GM06990 (cell line): Measurements from ENCODE around the gene NDUFS1.

ENCODE experiments used
- DNase-seq: peaks from one replicate; pipeline ENCODE4 v3.0.0-alpha.2; 2011; ENCODE audit not compliant: insufficient read length; ENCODE audit errors: extremely low read depth
- H3K27me3 ChIP-seq: replicated peaks from 2 replicates; pipeline ENCODE4 v1.6.0; 2011; ENCODE audit warnings: low read length; ENCODE audit not compliant: control insufficient read depth, insufficient read depth
- H3K36me3 ChIP-seq: 2 replicates; pipeline ENCODE4 v1.5.1; 2011; ENCODE audit warnings: low read length; ENCODE audit not compliant: control insufficient read depth, insufficient read depth
- H3K4me3 ChIP-seq: replicated peaks from 2 replicates; pipeline ENCODE4 v1.5.1; 2011; ENCODE audit warnings: low read depth, mild to moderate bottlenecking, control low read depth, low read length
- CTCF ChIP-seq: IDR thresholded peaks from 2 replicates; pipeline ENCODE4 v1.5.1; 2011; ENCODE audit warnings: low read length, control low read depth, mild to moderate bottlenecking, inconsistent platforms; ENCODE audit not compliant: insufficient read depth, poor library complexity, severe bottlenecking

Gene NDUFS1

GRCh38 chr2:206098471-206098870 lies 60.8 kb downstream of the NDUFS1 start:
- Histone ChIP-seq H3K4me3 (no peak overlapping the region), H3K27me3 (no peaks in the 10 kb centered on the region), H3K36me3 (no peaks in the 10 kb centered on the region)
- DNase-seq = no peak
- no peak for TF ChIP-seq CTCF

- H3K27me3 ChIP-seq = no peaks in the 10 kb centered on the region
- no peak for TF ChIP-seq CTCF
- DNase-seq = no peak
- no peaks in the 10 kb centered on the region for H3K36me3 ChIP-seq
- H3K4me3 ChIP-seq = no peak overlapping the region
Measured at GRCh38 chr2:206096876-206097275, 62.4 kb downstream of the NDUFS1 start.

GRCh38 chr2:206095536-206096332 lies 63.5 kb downstream of the NDUFS1 start:
- DNase-seq = no peak
- Histone ChIP-seq H3K27me3 (no peaks in the 10 kb centered on the region), H3K4me3 (no peak overlapping the region), H3K36me3 (no peaks in the 10 kb centered on the region)
- TF ChIP-seq CTCF = no peak

DNA sequence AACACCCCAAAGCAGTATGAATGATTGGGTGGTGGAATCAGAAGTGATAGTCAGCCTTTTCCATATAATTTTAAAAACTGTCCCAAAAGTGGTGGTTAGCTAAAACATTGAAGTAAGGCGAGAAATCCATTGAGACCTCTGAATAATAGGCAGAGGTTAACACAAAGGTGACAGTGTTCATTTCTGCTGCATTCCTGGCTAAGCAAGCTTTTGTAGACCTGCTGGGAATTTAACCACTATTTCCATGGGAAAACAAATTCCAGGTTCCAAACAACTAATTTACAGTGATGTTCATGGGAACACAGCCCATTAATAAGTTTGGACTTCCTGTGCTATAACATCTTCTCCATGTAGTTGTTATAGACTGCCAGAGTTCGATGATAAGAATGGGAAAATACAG lies 66.9 kb downstream of the NDUFS1 start:
- H3K4me3 ChIP-seq = no peak overlapping the region
- DNase-seq = no peak
- no peaks in the 10 kb centered on the region for H3K27me3 ChIP-seq
- H3K36me3 ChIP-seq = no peaks in the 10 kb centered on the region
- TF ChIP-seq CTCF = no peak

- H3K27me3 ChIP-seq = no peaks in the 10 kb centered on the region
- no peak overlapping the region for H3K4me3 ChIP-seq
- DNase-seq = no peak
- no peak for TF ChIP-seq CTCF
- no peaks in the 10 kb centered on the region for H3K36me3 ChIP-seq
Measured at GRCh38 chr2:206088248-206088647, 71.0 kb downstream of the NDUFS1 start.
